Peyer's patch (tissue), 4 donors: Measurements from ENCODE around the gene MOSPD3. TPM values are rescaled to one million over a fixed set of nuclear protein-coding genes. Genes with fewer than 3 reads are reported as not detected.
A peak's percentile ranks its signal among the peaks of the same experiment; 100 is the strongest.

ENCODE experiments used
- DNase-seq, 3 donors: peaks; one replicate each; pipeline ENCODE4 v3.0.0-alpha.2; 2017 to 2019
- H3K27ac ChIP-seq, 4 donors: fragments of 200-600 bp; sonication (generic); one replicate each; pipeline ENCODE4 v1.5.1; 2016 to 2019
- H3K27me3 ChIP-seq, 2 donors: fragments of 200-600 bp; sonication (generic); one replicate each; pipeline ENCODE4 v1.5.1; 2019
- H3K36me3 ChIP-seq, 3 donors: fragments of 200-600 bp; sonication (generic); one replicate each; pipeline ENCODE4 v1.5.1; 2016 to 2019
- H3K4me1 ChIP-seq, 4 donors: fragments of 200-600 bp; sonication (generic); one replicate each; pipeline ENCODE4 v1.5.1; 2016 to 2019
- H3K4me3 ChIP-seq, 4 donors: fragments of 200-600 bp; sonication (generic); 1 replicate in 3 of 4; 2 replicates in 1 of 4; pipeline ENCODE4 v1.5.1; 2016 to 2019; ENCODE audit warnings: mild to moderate bottlenecking in 1 of 4
- H3K9me3 ChIP-seq, 4 donors: fragments of 200-600 bp; sonication (generic); one replicate each; pipeline ENCODE4 v1.5.1; 2016 to 2019; ENCODE audit warnings: mild to moderate bottlenecking in 1 of 4
- POLR2A ChIP-seq, 2 donors: fragments of 450-650 bp; IDR thresholded peaks; one replicate each; pipeline ENCODE4 v1.5.1; 2017; ENCODE audit warnings: antibody characterized with exemption in 2 of 2, mild to moderate bottlenecking in 2 of 2, moderate library complexity in 2 of 2
- total RNA-seq, 4 donors: library from RNA; depleted of rRNA; stranded (reverse); fragments of >200 nt; gene quantifications; one replicate each; pipeline ENCODE4 v1.1.0, GENCODE V29; 2016
- TF ChIP-seq, protein P1 (sequence below), 6 experiments: fragments of 450-650 bp in 4 of 6; fragments of 200-600 bp in 2 of 6; sonication (generic) in 1 of 6; IDR thresholded peaks; one replicate each; pipeline ENCODE4 v1.5.1; 2017 to 2019; ENCODE audit warnings: antibody characterized with exemption in 6 of 6, mild to moderate bottlenecking in 3 of 6, moderate library complexity in 1 of 6

The MOSPD3 gene
- total RNA-seq, 4 donors from 2014 or later: 5.0 to 14.2 (median 7.3) TPM

DNA sequence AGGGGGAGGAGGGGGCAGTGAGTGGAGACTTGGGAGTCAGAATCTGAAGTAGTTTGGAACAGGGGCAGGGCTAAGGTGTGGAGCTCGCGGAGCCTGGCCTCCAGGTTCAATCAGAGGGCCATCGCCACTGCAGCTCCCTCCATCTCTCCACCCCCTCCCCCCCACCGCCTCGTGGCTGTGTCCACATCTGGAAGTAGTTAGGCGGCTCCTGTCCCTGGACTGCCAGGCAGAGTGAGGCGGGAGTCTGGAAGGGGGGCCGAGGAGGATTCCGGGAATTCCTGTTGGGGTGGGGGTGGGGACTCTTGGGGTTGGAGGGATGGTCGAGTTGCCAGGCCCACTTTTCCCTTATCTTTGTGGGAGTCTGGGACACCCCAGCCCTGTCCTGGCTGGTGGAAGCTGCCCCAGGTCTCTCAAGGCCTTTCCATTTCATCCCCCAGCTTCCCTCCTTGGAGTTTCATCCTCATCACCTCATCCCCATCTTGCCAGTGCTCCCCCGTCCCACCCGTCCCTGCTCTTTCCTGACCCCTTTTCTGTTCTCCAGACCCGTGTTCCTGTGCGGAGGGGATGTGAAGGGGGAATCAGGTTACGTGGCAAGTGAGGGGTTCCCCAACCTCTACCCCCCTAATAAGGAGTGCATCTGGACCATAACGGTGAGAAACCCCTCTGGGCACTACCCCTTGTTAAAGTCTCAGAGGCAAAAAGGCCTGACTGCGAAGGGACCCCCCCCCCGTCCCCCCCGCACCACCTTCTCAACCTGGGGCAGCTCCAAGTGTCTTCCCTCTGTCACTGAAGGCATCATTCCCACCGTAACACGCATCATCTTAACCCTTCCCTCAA lies 9.2 kb upstream of the MOSPD3 start:
- H3K27me3 ChIP-seq: no peaks in the 10 kb centered on the region
- no peaks in the 10 kb centered on the region for H3K36me3 ChIP-seq
- H3K27ac ChIP-seq: peak overlapping the region; percentile 74 to 86 (median 82)
- H3K4me1 ChIP-seq: peaks cover 0 to 37% (median 6%) of the 10 kb centered on the region in 4 donors
- no peaks in the 10 kb centered on the region for H3K9me3 ChIP-seq
- peak in 2 of 3 donors; percentile 40 to 73 for DNase-seq
- H3K4me3 ChIP-seq: peak overlapping the region in 3 of 4 donors; percentile 65 to 75 (median 65)
- TF ChIP-seq, protein P1, sequence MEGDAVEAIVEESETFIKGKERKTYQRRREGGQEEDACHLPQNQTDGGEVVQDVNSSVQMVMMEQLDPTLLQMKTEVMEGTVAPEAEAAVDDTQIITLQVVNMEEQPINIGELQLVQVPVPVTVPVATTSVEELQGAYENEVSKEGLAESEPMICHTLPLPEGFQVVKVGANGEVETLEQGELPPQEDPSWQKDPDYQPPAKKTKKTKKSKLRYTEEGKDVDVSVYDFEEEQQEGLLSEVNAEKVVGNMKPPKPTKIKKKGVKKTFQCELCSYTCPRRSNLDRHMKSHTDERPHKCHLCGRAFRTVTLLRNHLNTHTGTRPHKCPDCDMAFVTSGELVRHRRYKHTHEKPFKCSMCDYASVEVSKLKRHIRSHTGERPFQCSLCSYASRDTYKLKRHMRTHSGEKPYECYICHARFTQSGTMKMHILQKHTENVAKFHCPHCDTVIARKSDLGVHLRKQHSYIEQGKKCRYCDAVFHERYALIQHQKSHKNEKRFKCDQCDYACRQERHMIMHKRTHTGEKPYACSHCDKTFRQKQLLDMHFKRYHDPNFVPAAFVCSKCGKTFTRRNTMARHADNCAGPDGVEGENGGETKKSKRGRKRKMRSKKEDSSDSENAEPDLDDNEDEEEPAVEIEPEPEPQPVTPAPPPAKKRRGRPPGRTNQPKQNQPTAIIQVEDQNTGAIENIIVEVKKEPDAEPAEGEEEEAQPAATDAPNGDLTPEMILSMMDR (IDR thresholded peaks at IDR 0.05): no peak
- no peak for TF ChIP-seq POLR2A (IDR thresholded peaks at IDR 0.05)

DNA sequence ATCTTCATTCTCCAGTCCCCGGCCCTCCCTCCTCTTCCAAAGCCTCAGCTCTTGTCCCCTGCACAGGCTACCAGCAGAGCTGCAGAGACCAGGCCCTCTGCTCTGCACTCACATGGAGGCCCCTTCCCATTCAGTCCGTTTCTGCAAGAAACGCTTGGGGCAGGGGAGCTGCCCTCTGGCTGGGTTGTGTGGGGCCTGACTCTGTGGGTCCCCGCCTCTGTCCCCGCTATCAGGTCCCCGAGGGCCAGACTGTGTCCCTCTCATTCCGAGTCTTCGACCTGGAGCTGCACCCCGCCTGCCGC lies 8.7 kb upstream of the MOSPD3 start:
- H3K4me3 ChIP-seq: peak overlapping the region; percentile 65 to 75 (median 65)
- peaks cover 0 to 37% (median 6%) of the 10 kb centered on the region in 4 donors for H3K4me1 ChIP-seq
- no peaks in the 10 kb centered on the region for H3K27me3 ChIP-seq
- H3K27ac ChIP-seq: peak overlapping the region; percentile 74 to 86 (median 82)
- TF ChIP-seq POLR2A (IDR thresholded peaks at IDR 0.05): no peak
- TF ChIP-seq, protein P1 (IDR thresholded peaks at IDR 0.05): no peak
- H3K9me3 ChIP-seq: no peaks in the 10 kb centered on the region
- no peak for DNase-seq
- no peaks in the 10 kb centered on the region for H3K36me3 ChIP-seq

DNA sequence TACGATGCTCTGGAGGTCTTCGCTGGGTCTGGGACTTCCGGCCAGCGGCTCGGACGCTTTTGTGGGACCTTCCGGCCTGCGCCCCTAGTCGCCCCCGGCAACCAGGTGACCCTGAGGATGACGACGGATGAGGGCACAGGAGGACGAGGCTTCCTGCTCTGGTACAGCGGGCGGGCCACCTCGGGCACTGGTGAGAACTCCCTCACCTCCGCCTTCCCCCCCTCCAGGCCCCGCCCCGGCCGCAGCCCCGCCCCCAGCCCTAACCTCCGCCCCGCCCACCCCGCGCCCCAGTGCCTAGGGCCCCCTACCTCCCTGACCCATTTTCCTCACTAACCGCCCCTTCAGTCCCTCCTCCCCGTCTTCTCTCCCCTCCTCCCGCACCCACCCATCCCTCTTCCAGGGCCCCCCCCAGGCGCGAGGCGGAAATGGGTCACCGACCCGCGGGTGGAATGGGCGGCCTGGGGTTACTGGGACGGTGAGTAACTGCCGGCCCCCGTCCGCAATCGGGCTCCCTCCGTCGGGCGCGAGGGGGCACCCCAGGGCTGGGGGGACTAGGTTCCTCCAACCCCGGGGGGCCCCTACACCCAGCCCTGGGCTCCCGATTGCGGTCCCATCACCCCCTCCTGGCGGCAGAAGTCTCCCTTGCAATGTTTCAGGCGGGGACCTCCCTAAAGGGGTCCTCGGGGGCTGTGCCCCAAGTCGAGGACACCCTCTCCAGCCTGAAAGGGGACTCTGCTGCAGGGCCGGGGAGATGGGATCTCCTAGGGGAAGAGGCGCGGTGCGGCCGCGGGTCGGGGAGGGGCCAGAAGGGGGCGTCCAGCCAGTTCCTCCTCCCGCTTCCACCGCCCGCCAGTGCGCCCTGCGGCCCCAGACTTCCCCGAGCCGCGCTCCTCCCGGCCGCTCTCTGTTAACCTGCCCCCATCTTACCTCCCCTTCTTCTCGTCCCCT lies 8.0 kb upstream of the MOSPD3 start:
- Histone ChIP-seq H3K4me1 (peaks cover 0 to 37% (median 6%) of the 10 kb centered on the region in 4 donors), H3K27me3 (no peaks in the 10 kb centered on the region)
- no peak for TF ChIP-seq POLR2A (IDR thresholded peaks at IDR 0.05)
- TF ChIP-seq, protein P1 (IDR thresholded peaks at IDR 0.05): peak; percentile 38 to 51 (median 44)

DNA sequence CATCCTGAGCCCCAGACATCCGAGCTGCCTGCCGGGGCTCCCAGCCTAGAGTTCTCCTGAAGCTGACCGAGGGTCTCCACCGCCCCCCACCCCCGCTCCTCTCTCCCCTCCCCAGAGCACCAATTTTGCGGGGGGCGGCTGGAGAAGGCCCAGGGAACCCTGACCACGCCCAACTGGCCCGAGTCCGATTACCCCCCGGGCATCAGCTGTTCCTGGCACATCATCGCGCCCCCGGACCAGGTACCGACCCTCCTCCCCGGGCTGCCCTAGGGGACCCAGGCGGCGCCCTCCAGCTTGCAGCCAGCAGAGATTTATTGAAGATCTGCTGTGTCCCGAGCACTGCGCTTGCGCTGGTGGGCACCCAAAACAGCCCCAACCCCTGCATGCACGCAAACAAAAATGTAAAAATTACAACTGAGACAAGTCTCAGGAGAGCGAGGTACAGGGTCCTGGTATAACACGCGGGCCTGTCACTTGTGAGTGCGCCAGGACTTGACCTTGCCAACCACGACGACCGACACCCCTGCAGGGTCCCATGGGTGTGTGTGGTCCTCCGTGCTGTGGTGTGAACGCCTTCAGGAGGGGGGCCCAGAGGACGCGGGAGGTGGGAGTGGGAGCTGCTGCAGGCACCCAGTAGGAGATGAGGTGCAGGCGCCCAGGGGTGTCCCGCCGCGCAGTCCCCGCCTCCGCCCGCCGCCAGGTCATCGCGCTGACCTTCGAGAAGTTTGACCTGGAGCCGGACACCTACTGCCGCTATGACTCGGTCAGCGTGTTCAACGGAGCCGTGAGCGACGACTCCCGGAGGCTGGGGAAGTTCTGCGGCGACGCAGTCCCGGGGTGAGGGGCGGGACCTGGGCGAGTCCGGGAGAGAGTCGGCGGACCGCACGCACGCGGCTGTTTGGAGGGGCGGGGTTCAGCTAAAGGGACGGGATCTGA lies 7.1 kb upstream of the MOSPD3 start:
- no peaks in the 10 kb centered on the region for H3K9me3 ChIP-seq

More for the DNA sequence above, 8.0 kb upstream of the MOSPD3 start:
- Histone ChIP-seq H3K9me3 (no peaks in the 10 kb centered on the region), H3K27ac (peak overlapping the region; percentile 74 to 86 (median 82)), H3K36me3 (no peaks in the 10 kb centered on the region), H3K4me3 (peak overlapping the region; percentile 65 to 75 (median 65))
- DNase-seq: peak; percentile 76 to 90 (median 82)

More for the DNA sequence above, 7.1 kb upstream of the MOSPD3 start:
- H3K4me1 ChIP-seq: peaks cover 0 to 37% (median 6%) of the 10 kb centered on the region in 4 donors
- no peaks in the 10 kb centered on the region for H3K27me3 ChIP-seq
- DNase-seq: peak; percentile 36 to 71 (median 69)
- TF ChIP-seq, protein P1 (IDR thresholded peaks at IDR 0.05): no peak
- TF ChIP-seq POLR2A (IDR thresholded peaks at IDR 0.05): no peak
- peak overlapping the region; percentile 74 to 86 (median 82) for H3K27ac ChIP-seq
- peak overlapping the region; percentile 65 to 75 (median 65) for H3K4me3 ChIP-seq
- H3K36me3 ChIP-seq: no peaks in the 10 kb centered on the region
